Neural crest cell (in vitro differentiated cells): Measurements from ENCODE around the gene AARSD1. TPM values are rescaled to one million over a fixed set of nuclear protein-coding genes. Genes with fewer than 3 reads are reported as not detected.
"Not testable (repeated sequence)": the region's sequence is repeated elsewhere in the genome, so short reads cannot be mapped to it uniquely, and the experiment has no call there.

ENCODE experiments used
- DNase-seq: peaks from one replicate; pipeline ENCODE4 v3.0.0; 2021; ENCODE audit warnings: low read depth, mixed read lengths, low spot score
- H3K27ac Mint-ChIP-seq: one replicate; pipeline ENCODE4 v1.8.0; 2021; ENCODE audit warnings: mild to moderate bottlenecking, mixed read lengths; ENCODE audit not compliant: unreplicated experiment
- H3K27me3 Mint-ChIP-seq: 2 replicates; pipeline ENCODE4 v1.8.0; 2021; ENCODE audit warnings: low read depth, mild to moderate bottlenecking, mixed read lengths
- H3K36me3 Mint-ChIP-seq: 2 replicates; pipeline ENCODE4 v1.8.0; 2021; ENCODE audit warnings: low read depth, mild to moderate bottlenecking, mixed read lengths
- H3K4me1 Mint-ChIP-seq: 2 replicates; pipeline ENCODE4 v1.8.0; 2021; ENCODE audit warnings: mixed read lengths
- H3K4me3 Mint-ChIP-seq: one replicate; pipeline ENCODE4 v1.8.0; 2021; ENCODE audit warnings: mild to moderate bottlenecking, mixed read lengths
- H3K9me3 Mint-ChIP-seq: 2 replicates; pipeline ENCODE4 v1.8.0; 2021; ENCODE audit warnings: mixed read lengths
- total RNA-seq: library from RNA; stranded (reverse); gene quantifications from 2 replicates; pipeline ENCODE4 v1.2.1, GENCODE V29; 2021
- TF ChIP-seq, protein P1 (sequence below): fragments of 200-600 bp; sonication (generic); conservative IDR thresholded peaks from 2 replicates; pipeline ENCODE4 v1.5.0; 2021; ENCODE audit warnings: antibody characterized with exemption, mild to moderate bottlenecking

AARSD1 gene
- total RNA-seq, 1 donor from 2014 or later: 61.6 TPM

GRCh38 chr17:42920106-42920900 lies 44.0 kb downstream of the AARSD1 start:
- Mint-ChIP-seq H3K27me3 (peaks cover 20% of the 10 kb centered on the region), H3K27ac (no peak overlapping the region), H3K9me3 (no peaks in the 10 kb centered on the region), H3K4me1 (peaks cover 4% of the 10 kb centered on the region), H3K4me3 (no peak overlapping the region), H3K36me3 (no peaks in the 10 kb centered on the region)
- DNase-seq: no peak
- TF ChIP-seq, protein P1, sequence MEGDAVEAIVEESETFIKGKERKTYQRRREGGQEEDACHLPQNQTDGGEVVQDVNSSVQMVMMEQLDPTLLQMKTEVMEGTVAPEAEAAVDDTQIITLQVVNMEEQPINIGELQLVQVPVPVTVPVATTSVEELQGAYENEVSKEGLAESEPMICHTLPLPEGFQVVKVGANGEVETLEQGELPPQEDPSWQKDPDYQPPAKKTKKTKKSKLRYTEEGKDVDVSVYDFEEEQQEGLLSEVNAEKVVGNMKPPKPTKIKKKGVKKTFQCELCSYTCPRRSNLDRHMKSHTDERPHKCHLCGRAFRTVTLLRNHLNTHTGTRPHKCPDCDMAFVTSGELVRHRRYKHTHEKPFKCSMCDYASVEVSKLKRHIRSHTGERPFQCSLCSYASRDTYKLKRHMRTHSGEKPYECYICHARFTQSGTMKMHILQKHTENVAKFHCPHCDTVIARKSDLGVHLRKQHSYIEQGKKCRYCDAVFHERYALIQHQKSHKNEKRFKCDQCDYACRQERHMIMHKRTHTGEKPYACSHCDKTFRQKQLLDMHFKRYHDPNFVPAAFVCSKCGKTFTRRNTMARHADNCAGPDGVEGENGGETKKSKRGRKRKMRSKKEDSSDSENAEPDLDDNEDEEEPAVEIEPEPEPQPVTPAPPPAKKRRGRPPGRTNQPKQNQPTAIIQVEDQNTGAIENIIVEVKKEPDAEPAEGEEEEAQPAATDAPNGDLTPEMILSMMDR: no peak

- H3K4me3 Mint-ChIP-seq, H3K27ac Mint-ChIP-seq, H3K4me1 Mint-ChIP-seq, H3K9me3 Mint-ChIP-seq, H3K36me3 Mint-ChIP-seq, DNase-seq: not testable (repeated sequence)
- peaks cover 20% of the 10 kb centered on the region for H3K27me3 Mint-ChIP-seq
These were observed 44.7 kb downstream of the AARSD1 start for GRCh38 chr17:42919522-42920077.

- TF ChIP-seq, protein P1: no peak
- H3K9me3 Mint-ChIP-seq: no peaks in the 10 kb centered on the region
These were observed 45.2 kb downstream of the AARSD1 start for GRCh38 chr17:42918902-42919521.

DNA sequence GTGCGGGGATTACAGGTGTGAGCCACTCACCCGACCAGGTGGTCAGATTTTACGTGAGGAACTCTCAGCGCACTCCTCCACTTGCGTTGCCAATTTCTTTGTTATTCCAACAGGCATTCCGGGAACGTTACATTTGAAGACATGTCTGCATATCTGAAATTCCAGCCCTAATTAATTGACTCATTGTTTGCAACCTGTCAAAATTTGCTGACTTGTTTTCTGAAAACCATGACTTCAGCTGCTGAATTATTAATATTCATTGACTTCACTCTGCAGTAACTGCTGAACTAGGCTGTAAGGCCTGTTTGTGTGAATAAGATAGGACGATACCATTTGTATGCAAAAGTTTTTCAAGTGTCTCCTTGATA lies 47.0 kb downstream of the AARSD1 start:
- no peaks in the 10 kb centered on the region for H3K36me3 Mint-ChIP-seq
- no peak overlapping the region for H3K27ac Mint-ChIP-seq
- H3K9me3 Mint-ChIP-seq: no peaks in the 10 kb centered on the region
- TF ChIP-seq, protein P1: no peak
- no peak for DNase-seq
- no peak overlapping the region for H3K4me3 Mint-ChIP-seq
- H3K4me1 Mint-ChIP-seq: no peaks in the 10 kb centered on the region
- peaks cover 16% of the 10 kb centered on the region for H3K27me3 Mint-ChIP-seq

More at GRCh38 chr17:42918902-42919521, 45.2 kb downstream of the AARSD1 start:
- Mint-ChIP-seq H3K36me3 (no peaks in the 10 kb centered on the region), H3K27me3 (peaks cover 20% of the 10 kb centered on the region), H3K4me1 (no peaks in the 10 kb centered on the region), H3K27ac (no peak overlapping the region), H3K4me3 (no peak overlapping the region)
- no peak for DNase-seq

- H3K4me1 Mint-ChIP-seq, H3K36me3 Mint-ChIP-seq, DNase-seq, H3K27ac Mint-ChIP-seq, H3K9me3 Mint-ChIP-seq, H3K4me3 Mint-ChIP-seq: not testable (repeated sequence)
- H3K27me3 Mint-ChIP-seq: peaks cover 17% of the 10 kb centered on the region
These were observed 47.6 kb downstream of the AARSD1 start for GRCh38 chr17:42916388-42917235.

- not testable (repeated sequence) for H3K4me3 Mint-ChIP-seq, H3K36me3 Mint-ChIP-seq
- H3K27me3 Mint-ChIP-seq: peaks cover 26% of the 10 kb centered on the region
These were observed 49.0 kb downstream of the AARSD1 start for GRCh38 chr17:42915288-42915687.

More at GRCh38 chr17:42915288-42915687, 49.0 kb downstream of the AARSD1 start:
- not testable (repeated sequence) for DNase-seq, H3K27ac Mint-ChIP-seq, H3K4me1 Mint-ChIP-seq, H3K9me3 Mint-ChIP-seq
